Measurements from ENCODE around the gene ATRIP. TPM values are rescaled to one million over a fixed set of nuclear protein-coding genes. Genes with fewer than 3 reads are reported as not detected.

ATRIP gene
- total RNA-seq, 1 experiment from 2014 or later = 11.9 TPM

GRCh38 chr3:48474619-48475018 lies 28.1 kb downstream of the ATRIP start:
- DNase-seq (ENCODE audit: low read depth, low spot score) (no peak), ATAC-seq (no peak)
- POLR2A ChIA-PET = interaction anchor here (0.7 kb wide), 1 partner anchor 14 kb away, joined by 4 read pairs; no protein-coding TSS in a partner anchor
- no peak overlapping the region for H3K27ac ChIP-seq (ENCODE audit: low read length)
- TF ChIP-seq, protein P1, sequence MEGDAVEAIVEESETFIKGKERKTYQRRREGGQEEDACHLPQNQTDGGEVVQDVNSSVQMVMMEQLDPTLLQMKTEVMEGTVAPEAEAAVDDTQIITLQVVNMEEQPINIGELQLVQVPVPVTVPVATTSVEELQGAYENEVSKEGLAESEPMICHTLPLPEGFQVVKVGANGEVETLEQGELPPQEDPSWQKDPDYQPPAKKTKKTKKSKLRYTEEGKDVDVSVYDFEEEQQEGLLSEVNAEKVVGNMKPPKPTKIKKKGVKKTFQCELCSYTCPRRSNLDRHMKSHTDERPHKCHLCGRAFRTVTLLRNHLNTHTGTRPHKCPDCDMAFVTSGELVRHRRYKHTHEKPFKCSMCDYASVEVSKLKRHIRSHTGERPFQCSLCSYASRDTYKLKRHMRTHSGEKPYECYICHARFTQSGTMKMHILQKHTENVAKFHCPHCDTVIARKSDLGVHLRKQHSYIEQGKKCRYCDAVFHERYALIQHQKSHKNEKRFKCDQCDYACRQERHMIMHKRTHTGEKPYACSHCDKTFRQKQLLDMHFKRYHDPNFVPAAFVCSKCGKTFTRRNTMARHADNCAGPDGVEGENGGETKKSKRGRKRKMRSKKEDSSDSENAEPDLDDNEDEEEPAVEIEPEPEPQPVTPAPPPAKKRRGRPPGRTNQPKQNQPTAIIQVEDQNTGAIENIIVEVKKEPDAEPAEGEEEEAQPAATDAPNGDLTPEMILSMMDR (IDR thresholded peaks at IDR 0.05) = no peak
- no peak for TF ChIP-seq SIN3A (IDR thresholded peaks at IDR 0.05; ENCODE audit: borderline replicate concordance, insufficient read depth, low read depth, low read length)
- TF ChIP-seq, protein P2, sequence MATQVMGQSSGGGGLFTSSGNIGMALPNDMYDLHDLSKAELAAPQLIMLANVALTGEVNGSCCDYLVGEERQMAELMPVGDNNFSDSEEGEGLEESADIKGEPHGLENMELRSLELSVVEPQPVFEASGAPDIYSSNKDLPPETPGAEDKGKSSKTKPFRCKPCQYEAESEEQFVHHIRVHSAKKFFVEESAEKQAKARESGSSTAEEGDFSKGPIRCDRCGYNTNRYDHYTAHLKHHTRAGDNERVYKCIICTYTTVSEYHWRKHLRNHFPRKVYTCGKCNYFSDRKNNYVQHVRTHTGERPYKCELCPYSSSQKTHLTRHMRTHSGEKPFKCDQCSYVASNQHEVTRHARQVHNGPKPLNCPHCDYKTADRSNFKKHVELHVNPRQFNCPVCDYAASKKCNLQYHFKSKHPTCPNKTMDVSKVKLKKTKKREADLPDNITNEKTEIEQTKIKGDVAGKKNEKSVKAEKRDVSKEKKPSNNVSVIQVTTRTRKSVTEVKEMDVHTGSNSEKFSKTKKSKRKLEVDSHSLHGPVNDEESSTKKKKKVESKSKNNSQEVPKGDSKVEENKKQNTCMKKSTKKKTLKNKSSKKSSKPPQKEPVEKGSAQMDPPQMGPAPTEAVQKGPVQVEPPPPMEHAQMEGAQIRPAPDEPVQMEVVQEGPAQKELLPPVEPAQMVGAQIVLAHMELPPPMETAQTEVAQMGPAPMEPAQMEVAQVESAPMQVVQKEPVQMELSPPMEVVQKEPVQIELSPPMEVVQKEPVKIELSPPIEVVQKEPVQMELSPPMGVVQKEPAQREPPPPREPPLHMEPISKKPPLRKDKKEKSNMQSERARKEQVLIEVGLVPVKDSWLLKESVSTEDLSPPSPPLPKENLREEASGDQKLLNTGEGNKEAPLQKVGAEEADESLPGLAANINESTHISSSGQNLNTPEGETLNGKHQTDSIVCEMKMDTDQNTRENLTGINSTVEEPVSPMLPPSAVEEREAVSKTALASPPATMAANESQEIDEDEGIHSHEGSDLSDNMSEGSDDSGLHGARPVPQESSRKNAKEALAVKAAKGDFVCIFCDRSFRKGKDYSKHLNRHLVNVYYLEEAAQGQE (IDR thresholded peaks at IDR 0.05; ENCODE audit: insufficient read depth in 1 of 2, low read depth in 2 of 2, low read length in 1 of 2) = no peak
- no peak for TF ChIP-seq TCF7L2 (IDR thresholded peaks at IDR 0.05; ENCODE audit: low read depth, low read length)
- TF ChIP-seq POLR2AphosphoS5 (IDR thresholded peaks at IDR 0.05; ENCODE audit: low read depth, low read length) = no peak
- no peak overlapping the region for H3K4me3 ChIP-seq (ENCODE audit: low read depth in 2 of 2, low read length in 2 of 2)
- in situ Hi-C loops (cut with HindIII; ENCODE audit: low pct_unique_long_range_greater_than_20kb, low sequenced_read_pairs) = no loop called here
- H3K4me1 ChIP-seq (ENCODE audit: control insufficient read depth, insufficient read depth, low read length) = peaks cover 7% of the 10 kb centered on the region
- intact Hi-C loops (cut with micrococcal nuclease; ENCODE audit: unreplicated experiment) = no loop called here
- no peaks in the 10 kb centered on the region for H3K36me3 ChIP-seq (ENCODE audit: control insufficient read depth, insufficient read depth, low read length)
- CTCF ChIA-PET = no interaction called here
- no peaks in the 10 kb centered on the region for H3K9me3 ChIP-seq (ENCODE audit: control insufficient read depth, insufficient read depth, low read depth, low read length)
- no peaks in the 10 kb centered on the region for H3K27me3 ChIP-seq (ENCODE audit: control insufficient read depth, insufficient read depth, low read length)
- BruUV-seq (replicated peaks) = no TSS peak

- Histone ChIP-seq H3K27ac (ENCODE audit: low read length) (no peak overlapping the region), H3K36me3 (ENCODE audit: control insufficient read depth, insufficient read depth, low read length) (no peaks in the 10 kb centered on the region), H3K4me1 (ENCODE audit: control insufficient read depth, insufficient read depth, low read length) (peaks cover 7% of the 10 kb centered on the region), H3K27me3 (ENCODE audit: control insufficient read depth, insufficient read depth, low read length) (no peaks in the 10 kb centered on the region), H3K4me3 (ENCODE audit: low read depth in 2 of 2, low read length in 2 of 2) (no peak overlapping the region), H3K9me3 (ENCODE audit: control insufficient read depth, insufficient read depth, low read depth, low read length) (no peaks in the 10 kb centered on the region)
- intact Hi-C loops (cut with micrococcal nuclease; ENCODE audit: unreplicated experiment) (no loop called here), in situ Hi-C loops (cut with HindIII; ENCODE audit: low pct_unique_long_range_greater_than_20kb, low sequenced_read_pairs) (no loop called here)
- TF ChIP-seq SIN3A (IDR thresholded peaks at IDR 0.05; ENCODE audit: borderline replicate concordance, insufficient read depth, low read depth, low read length) = no peak
- TF ChIP-seq, protein P2 (IDR thresholded peaks at IDR 0.05; ENCODE audit: insufficient read depth in 1 of 2, low read depth in 2 of 2, low read length in 1 of 2) = no peak
- TF ChIP-seq, protein P1 (IDR thresholded peaks at IDR 0.05) = no peak
- TF ChIP-seq TCF7L2 (IDR thresholded peaks at IDR 0.05; ENCODE audit: low read depth, low read length) = no peak
- no peak for TF ChIP-seq POLR2AphosphoS5 (IDR thresholded peaks at IDR 0.05; ENCODE audit: low read depth, low read length)
- CTCF ChIA-PET = no interaction called here
- POLR2A ChIA-PET = no interaction called here
- no TSS peak for BruUV-seq (replicated peaks)
- ATAC-seq = no peak
- no peak for DNase-seq (ENCODE audit: low read depth, low spot score)
Measured at GRCh38 chr3:48475188-48475587, 28.7 kb downstream of the ATRIP start.

Measured in Panc1 (cell line).